Measurements from ENCODE around the gene FXYD4.
"Not testable (repeated sequence)": the region's sequence is repeated elsewhere in the genome, so short reads cannot be mapped to it uniquely, and the experiment has no call there.

- TF ChIP-seq CTCF (optimal IDR thresholded peaks at IDR 0.05 in 1 of 3, IDR thresholded peaks at IDR 0.05 in 1 of 3, conservative IDR thresholded peaks at IDR 0.05 in 1 of 3; ENCODE audit: extremely low read depth in 1 of 3, insufficient read depth in 2 of 3, low read length in 3 of 3); EZH2 (IDR thresholded peaks at IDR 0.05; ENCODE audit: low read length): not testable (repeated sequence)
These were observed 21.8 kb downstream of the FXYD4 start for GRCh38 chr10:43393186-43393585.
